Measurements from ENCODE around the gene ARL15.

Gene ARL15

DNA sequence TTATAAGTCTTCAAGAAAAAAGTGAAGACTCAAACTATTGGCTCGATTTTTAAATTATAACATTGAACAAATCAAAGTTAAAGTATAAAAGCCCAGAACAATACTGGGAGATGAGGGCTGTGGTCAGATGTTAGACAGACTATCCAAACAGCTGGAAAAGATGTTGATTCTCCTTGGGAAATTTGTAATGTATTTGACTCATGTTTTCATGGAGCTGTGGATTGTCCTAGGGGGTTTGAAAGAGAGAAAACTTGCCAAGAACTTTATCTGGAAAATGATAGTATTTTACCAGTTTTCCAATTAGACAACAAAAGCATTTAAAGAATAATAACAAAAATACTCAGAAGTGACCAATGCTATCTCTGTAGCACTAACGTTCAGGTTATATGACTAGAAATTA is 339.2 kb downstream of the ARL15 start:
- no peak for DNase-seq

DNA sequence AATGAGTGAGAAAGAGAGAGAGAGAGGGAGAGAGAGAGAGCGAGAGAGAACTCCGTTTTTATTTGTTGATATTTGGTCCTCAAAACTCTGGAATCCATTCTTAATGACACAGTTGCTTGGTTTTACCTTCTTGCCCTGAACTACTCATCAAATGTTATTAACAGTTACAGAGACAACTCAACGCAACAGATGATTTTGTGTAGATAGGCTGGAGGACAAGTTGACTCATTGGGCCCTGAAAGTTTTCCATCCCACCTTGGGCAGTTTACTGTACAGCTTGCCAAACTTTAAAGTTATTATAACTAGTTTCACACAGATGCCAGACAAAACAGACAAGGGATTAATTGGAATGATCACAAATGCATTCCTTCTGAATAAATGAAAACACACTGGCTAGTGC is 339.9 kb downstream of the ARL15 start:
- no peak for DNase-seq

DNA sequence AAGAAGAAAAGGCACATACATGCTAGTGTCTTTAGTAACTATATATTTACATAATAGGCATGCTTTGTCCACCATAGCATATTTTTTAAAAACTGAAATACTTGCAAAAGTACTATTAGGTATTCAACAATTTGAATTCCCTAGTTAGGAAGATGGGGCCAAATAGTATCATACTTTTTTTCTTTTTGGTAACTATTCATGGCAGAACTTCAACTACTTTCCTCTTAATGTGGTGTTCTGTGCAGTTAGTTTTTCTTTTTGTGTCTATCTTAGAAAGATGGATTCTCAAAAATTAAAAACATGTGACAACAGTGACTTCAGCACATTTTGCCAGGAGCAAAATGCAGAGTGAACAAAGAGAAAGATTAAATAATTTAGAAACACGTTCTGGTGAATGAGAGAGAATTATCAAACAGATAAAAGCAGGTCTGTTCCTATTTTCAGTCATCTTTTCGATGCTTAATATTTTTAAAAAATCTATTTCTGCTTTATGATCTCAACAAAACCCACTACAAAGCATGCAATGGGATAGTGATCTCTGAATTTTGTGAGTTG is 341.1 kb downstream of the ARL15 start:
- DNase-seq, result no peak

DNA sequence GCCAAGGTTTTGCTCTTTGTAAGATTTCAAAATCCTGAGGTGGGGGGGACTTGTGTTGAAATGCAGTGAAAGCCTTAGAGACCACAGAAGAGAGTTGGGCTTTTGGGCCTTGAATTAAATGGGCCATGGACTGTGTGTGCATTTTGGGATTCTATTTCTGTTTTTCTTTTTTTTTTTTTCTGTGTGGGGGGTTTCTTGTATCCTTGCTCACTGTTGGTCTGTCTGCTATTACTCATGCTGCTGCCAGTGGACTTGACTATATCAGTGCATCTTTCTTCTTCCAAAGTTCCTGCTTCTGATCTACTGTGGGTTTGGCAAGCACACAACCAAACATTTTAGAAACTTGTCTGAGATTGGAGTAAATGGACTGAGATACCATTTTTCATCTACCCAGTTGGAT is 344.9 kb downstream of the ARL15 start:
- no peak for DNase-seq

DNA sequence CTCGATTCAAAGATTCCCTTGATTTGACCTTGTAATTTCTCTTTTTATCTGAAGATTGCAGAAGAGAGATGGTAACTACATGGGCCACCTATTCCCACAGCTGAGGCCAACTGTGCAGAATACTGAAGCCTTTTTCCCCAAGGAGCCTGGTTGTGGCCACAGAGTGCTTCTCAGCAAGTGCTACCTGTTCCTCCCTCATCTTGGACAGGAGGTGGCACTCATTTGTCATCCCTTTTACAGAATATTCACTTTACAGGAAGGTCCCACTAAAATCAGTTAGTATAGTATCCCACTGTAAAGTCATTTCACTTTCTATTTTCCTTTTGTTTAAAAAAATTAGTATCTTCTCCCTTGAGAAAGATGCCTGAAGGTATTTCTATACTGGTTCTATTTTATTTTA is 346.4 kb downstream of the ARL15 start:
- DNase-seq, result no peak

DNA sequence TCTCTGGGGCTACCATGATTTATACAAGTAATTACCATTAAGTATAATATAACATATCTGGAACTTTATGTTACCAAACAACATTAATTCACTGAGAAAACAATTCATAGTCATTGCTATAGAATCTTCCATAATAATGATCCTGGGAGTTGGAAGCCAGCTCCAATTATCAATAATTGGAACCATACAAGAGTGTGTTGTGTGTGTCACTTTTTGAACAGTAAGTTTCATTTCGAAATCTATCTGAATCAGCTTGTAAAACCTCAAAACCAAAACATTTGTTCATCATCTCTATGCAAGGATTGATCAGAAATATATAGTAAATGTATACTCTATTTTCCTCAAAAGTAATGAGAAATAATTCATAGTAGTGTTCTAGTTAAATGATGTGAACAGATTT is 348.1 kb downstream of the ARL15 start:
- no peak for DNase-seq

DNA sequence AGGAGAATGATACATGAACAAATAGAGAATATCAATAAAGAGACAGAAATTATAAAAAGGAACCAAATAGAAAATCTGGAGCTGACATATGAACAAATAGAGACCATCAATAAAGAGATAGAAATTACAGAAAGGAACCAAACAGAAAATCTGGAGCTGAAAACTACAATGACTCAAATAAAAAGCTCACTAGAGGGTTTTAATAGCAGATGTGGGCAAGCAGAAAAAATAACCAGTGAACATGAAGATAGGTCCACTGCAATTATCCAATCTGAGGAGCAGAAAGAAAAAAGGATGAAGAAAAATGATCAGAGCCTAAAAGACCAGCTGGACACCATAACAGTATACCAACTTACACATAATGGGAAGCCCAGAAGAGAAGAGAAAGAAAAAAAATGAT is 353.7 kb downstream of the ARL15 start:
- no peak for DNase-seq

DNA sequence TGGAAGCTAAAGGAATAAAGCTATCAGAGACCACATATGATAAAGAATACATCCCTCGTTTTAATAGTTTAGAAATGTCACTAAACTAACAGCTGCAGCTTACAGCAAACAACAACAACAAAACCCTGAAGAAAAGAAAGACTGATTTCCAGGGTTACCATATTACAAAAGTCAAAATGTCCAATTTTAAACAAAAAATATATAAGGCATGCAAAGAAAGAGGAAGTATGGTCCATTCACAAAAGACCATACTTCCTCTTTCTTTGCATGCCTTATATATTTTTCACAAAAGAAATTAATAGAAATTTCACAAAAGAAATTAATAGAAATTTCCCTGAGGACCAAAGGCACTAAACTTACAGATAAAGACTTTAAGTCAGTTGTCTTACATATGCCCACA is 354.2 kb downstream of the ARL15 start:
- DNase-seq, result no peak

DNA sequence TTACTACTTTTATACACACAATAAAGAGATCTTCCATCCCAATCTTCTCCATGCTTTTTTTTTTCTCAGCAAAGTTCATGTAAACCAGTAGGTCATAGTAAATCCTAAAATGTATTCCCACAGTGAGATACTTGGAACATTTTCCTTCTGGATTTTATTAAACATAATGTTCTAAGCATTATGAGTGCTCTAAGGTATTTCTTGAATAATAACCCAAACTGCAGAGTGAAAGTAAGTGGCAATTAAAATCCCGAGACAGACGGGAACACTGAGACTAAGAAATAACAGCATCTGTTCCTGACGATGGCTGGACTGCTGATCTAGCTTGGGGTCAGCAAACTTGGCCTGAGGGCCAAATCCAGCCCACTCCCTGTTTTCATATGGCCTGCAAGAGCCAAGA is 359.8 kb downstream of the ARL15 start:
- DNase-seq, result no peak

DNA sequence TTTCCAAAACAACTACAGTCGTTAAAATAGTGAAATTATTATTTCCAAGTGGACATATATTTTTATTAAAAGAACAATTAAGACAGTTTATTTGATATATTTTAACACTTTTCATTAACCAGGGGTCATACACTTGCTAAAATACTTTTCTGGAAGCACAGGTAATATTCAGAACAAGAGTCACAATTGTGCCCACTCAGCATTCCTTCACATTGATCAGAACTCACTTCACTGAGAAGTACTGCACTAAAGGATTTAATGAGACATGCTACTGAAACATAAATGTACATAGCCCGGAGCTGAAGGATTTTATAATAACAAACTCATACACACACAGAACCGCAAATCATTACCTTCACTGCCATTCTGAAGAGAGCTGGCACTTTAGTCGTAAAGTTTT is 361.8 kb downstream of the ARL15 start:
- DNase-seq, result no peak

DNA sequence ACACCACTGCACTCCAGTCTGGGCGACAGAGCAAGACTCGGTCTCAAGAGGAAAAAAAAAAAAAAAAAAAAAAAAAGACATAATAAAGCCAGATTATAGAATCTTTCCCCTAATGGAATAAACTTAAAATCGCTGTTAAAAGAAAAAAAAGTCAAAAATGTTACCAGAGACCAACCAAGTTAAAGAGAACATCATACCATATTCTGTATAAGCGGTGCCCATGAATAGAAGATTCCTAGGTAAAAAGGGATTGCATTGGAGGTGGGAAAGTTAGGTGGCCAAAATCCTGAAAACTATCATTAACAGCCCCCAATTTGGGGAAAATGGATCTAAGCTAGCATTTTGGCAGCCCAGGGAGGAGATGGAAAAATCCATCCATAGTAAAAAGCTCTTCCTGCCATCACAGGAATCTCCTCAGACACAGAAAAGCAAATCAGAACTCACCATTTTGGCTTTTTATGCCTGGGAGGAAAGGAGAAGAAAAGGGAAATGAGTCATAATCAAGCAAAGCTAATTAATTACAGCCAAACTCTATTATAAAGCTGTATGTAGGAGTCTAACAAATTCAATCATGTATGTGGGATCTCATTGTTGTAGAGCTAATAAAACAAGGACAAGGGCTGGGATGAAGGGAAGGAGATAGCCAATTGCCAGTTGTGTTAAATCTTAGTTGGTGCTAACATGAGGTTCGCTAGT is 363.8 kb downstream of the ARL15 start:
- no peak for DNase-seq

DNA sequence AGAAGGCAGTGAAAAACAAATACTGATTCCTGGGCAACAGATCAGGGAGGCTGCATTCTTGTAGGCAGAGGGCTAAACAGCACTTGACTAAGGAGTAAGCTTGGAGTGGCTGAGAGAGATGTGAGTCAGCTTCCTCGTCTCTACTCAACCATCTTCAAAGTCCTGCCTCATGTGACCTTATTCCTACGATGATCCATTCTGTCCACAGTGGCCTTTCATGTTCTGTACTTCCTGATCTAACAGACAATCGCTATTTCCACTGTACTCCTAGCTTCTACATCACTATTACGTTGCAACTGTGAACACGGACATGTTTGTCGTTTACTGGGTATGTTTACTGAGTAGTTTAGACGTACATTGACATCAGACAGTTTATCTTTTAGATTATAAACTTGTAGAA is 365.4 kb downstream of the ARL15 start:
- no peak for DNase-seq

DNA sequence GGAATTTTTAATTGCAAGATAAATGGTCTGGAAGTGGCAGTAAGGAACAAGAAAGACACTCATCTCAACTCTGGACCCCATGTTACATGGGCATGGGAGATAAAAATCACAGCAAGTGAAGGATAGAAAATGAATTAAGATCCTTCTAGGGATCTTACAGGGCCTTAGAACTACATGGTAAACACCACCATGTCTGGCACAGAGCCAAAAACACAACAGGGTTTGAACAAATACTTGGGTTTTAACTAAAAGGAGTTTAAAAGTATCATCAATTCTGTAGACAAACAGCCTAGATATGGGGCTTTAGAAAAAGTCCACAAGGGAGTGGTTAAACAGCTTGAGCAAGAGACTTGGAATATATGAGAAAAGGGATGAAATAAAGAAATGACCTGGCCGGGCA is 366.4 kb downstream of the ARL15 start:
- DNase-seq, result no peak

DNA sequence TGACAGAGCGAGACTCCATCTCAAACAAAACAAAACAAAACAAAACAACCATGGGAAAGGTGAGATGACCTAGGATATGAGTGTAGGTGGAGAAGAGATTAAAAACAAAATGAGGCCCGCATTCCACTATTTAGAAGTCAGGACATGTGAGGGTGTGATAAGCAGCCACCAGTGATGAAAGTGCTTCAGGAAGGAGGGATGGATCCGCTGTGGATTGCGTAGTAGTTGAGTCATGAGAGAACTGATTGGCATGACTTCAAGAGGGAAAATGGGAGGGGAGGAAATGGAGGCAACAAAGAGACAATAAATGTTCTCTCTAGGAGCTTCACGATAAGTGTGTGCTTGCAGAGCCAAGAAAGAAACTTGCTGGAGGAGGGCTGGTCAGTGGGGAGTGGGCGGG is 367.6 kb downstream of the ARL15 start:
- DNase-seq, result no peak

DNA sequence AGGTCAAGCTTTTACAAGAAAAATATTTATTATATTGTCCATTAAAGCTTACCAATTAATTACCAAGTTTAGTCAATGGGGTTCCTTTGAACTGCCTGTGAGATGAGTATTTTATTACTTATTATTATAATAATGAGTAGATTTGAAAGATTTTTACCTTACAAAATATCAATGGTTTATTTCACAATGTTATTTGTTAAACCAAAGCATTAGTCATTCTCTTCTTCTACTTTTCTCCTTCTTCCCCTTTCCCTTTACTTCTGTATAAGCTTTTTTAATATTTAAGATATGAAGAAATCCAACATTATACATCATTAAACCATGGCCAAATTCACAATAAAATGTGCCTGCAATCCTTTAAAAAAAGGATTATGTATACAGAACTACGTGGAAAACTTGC is 369.5 kb downstream of the ARL15 start:
- no peak for DNase-seq

DNA sequence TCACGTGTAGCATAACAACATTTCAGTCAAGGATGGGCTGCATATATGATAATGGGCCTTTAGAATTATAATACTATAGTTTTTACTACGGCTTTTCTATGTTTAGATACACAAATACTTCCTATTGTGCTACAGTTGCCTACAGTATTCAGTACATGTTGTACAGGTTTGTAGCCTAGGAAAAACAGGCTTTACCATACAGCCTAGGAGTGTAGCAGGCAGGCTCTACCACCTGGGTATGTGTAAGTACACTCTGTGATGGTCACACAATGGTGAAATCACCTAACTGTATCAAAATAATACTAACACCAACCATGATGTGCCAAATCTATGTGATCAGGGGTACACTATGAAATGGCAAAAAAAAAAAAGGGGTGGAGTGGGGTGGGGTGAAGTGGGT is 372.9 kb downstream of the ARL15 start:
- DNase-seq, result no peak

DNA sequence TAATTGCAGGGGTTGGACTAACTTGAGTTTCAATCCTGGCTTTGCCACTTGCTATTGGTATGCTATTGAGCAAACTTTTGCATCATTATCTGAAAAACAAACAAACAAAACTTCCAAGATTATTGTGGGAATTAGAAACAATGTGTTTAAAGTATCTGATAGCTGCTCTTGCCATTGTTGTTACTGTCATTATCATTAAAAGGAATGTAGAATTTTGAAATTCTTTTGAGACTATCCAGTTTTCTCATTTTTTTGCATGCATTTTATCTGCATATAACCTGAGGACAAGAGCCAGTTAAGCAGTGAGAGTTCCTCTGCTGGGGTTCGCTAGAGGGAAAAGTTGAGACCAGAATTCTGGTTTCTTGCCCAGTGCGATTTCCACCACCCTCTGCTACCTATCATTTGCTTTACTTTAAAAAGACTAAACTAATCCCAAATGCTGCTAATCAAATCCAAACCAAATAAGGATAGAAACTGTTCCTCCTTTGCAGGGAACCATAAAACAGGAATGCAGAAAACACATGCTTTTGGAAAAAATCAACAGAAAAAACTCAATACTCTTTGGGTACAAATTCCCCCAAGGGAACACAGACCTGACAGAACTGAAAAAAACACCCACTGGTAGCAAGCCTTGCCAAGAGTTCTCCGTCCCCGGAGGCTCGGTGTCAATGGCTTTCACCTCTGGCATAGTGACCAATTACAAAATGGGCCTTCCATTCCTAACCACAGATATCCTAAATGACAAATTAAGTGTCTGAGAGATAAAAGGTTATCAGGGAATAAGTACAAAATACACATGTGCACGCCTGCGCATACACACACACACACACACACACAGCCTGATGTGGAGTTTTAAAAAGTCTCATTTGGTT is 373.7 kb downstream of the ARL15 start:
- no peak for DNase-seq

DNA sequence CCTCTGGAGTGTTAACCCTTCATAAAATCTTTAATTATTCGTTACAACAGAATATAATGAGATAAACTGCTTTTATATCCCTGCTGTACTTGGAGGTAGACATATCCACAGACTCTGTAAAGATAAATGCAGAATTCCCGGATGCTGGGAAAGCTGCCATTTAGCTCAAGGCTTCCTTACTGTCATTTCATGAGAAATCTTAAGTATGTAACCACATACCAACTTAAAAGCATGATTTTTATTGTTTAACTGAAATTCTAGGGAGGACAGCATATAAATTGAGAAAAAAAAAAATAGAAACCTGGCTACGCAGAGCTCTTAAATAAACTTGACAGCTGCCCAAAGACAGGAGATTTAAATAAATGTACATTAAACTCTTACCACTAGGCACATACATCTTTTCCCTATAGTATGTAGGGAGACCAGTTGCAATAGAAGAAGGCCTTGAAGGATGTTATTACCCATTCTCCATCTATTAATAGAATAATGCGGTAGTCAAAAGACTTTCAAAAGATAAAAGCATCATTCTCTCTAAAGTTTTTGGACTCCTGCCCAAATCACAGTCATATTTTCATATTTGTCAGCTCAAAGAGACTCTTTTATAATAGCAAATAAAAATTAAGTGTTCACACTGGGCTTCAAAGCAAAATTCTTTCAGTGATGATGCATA is 376.1 kb downstream of the ARL15 start:
- DNase-seq, result no peak

DNA sequence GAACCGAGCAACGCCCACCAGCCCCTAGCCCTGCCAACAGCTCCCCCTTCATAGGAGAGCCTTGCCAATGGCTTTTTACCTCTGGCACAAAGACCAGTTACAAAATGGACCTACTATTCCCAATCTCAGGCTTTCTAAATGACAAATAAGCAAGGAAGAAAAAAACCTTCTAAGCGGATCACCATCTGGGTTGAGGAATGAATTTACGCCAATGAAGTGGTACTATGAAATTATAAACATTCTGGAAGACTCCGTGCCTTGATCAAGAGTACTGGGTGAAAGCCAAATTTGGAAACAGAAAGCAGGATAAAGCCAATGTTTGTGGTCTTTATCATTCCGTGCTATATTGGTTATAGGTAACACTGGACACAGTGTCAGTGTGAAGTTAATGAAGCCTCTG is 378.0 kb downstream of the ARL15 start:
- DNase-seq, result no peak

DNA sequence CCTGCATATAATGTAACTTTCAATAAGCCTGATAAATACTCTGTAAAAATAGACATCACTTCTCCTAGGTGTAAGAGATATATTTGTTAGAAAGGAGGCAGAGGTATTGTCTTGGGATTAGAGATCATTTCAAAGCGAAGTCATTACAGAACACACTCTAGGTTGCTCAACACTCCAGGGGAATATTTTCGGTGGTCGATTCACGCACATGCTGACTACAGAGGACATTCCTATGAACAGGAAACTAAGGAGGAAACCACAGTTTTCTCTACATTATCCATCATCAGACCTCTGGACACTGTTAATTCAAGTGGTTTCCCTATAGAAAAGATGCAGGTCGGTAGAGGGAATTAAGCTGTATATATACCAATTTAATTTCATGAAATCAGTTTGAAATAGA is 379.9 kb downstream of the ARL15 start:
- DNase-seq, result no peak

DNA sequence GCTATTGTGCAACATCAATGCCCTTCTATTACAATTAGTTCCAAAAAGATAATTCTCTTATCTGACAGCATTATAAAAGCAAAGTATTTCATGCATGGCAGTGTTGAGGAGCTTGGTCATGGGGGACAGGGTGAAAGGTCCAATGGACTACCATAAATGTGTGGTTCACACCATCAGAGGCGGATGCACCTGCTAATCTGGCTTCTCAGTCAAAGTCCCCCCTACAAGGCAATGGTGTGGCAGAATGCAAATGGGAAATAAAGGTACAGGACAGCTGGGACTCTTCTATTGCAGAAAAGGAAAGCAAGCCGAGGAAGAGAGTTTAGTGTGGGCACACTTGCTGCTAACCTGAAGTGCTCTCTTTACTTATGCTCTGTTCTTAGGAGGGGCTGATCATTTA is 380.8 kb downstream of the ARL15 start:
- DNase-seq, result no peak

DNA sequence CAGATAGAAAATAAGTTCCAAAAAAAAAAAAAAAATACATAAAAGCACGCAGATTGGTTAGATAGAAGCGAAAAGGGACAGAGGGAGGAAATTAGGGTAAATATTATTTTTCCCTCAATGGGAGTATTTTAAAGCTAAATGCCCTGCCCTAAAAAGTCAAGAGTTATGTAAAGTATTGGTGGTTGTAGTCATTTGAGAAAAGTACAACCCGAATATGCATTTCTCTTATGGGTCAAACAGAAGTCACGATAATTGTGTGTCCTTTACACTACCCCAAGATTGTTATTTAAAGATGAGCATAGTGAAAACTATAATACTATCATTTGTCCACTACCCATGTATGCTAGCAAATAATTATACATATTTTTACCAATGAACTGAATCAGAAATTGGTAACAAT is 381.2 kb downstream of the ARL15 start:
- DNase-seq, result no peak

DNA sequence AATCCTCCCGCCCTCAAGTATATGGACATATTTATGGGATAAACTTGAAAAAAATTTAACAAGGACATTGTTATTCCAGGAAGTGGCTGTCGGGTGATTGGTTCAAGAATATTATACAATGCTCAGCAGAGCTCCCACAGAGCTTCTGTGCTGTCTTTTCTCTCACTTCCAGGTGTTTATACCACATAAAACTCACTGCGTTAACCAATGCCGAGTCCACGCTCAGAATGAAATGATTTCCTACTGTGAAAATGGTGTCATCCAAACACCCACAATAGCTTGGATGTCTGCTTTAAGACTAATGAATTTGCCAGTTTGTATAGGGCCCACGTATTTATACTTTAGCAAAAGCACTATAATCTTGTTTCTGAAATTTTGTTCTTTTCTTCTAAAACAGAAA is 381.7 kb downstream of the ARL15 start:
- DNase-seq, result no peak
